IPS-18c (cell line): ENCODE measurements around the gene P2RX4.
"Not testable (repeated sequence)": the region's sequence is repeated elsewhere in the genome, so short reads cannot be mapped to it uniquely, and the experiment has no call there.

ENCODE experiments used
- H3K4me3 ChIP-seq: 2 replicates; pipeline ENCODE4 v1.7.0; 2013; ENCODE audit warnings: low read depth, mild to moderate bottlenecking, low read length, moderate library complexity; ENCODE audit not compliant: insufficient read depth
- H3K9me3 ChIP-seq: one replicate; pipeline ENCODE4 v1.6.1; 2013; ENCODE audit warnings: mild to moderate bottlenecking, low read length, moderate library complexity; ENCODE audit not compliant: control insufficient read depth, insufficient read depth

P2RX4 gene

DNA sequence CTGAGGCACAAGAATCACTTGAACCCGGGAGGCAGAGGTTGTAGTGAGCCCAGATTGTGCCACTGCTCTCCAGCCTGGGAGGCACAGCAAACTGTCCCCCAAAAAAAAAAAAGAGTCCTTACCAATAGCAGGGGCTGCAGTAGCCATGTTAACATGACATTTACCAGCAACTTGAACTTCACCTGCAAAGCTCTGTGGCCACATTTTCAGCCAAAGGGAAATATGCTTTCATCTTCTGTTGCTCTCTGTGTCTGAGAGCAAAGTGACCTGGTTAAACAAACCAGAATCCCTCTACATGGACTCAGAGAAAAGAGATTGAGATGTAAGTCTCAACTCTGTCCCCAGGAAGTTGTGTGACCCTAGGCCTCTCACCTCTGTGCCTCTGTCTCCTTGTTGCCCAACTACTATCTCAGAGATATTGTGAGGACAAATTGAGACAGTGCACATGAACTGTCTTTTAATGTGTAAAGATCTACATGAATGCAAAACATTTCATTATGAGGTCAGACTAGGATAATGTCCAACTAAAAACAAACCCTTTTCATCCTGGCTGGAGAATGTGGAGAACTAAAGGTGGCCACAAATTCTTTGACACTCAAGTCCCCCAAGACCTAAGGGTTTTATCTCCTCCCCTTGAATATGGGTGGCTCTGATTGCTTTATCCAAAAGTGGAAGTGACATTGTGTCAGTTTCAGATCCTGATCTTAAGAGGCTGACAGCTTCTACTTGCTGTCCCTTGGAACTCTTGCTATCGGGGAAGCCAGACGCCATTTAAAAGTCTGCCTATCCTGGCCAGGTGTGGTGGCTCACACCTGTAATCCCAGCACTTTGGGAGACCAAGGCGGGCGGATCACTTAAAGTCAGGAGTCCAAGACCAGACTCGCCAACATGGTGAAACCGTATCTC, 24.7 kb upstream of the P2RX4 start:
- H3K4me3 ChIP-seq, result no peak overlapping the region
- H3K9me3 ChIP-seq, result no peaks in the 10 kb centered on the region

DNA sequence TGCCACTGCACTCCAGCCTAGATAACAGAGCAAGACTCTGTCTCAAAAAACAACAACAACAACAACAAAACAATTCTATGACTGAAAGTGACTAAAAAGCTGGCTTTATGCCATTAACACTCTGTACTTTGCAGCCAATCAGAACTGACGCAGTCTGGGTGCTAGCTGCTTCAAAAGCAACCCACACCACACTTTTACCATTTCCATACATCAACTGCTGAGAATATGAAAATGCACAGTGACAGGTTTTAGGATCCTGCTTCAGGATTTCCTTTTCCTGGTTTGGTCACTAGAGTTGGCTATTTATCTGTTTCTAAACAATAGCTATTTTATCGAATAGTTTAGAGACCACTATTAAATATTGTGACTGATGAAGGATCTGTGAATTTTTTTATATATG, 23.1 kb upstream of the P2RX4 start:
- H3K4me3 ChIP-seq, result no peak overlapping the region
- H3K9me3 ChIP-seq, result no peaks in the 10 kb centered on the region

DNA sequence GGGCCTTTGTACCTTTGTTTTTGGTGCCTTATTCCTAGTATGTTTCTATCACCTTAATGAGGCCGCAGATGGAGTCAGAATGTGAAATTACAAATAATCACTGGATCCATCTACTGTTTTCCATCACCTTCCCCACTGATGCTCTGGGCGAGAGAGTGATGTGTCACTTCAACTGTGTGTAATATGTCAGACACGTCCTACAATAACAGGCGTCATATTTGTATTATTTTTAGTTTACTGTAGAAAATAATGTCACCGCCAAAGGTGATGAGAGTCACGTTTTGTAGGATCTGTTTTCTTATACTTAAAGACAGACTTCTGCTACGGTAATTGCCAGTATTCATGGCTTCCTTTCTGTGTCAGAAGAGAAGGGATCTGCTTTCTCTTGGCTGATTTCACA, 22.4 kb upstream of the P2RX4 start:
- Histone ChIP-seq H3K9me3 (no peaks in the 10 kb centered on the region), H3K4me3 (no peak overlapping the region)

DNA sequence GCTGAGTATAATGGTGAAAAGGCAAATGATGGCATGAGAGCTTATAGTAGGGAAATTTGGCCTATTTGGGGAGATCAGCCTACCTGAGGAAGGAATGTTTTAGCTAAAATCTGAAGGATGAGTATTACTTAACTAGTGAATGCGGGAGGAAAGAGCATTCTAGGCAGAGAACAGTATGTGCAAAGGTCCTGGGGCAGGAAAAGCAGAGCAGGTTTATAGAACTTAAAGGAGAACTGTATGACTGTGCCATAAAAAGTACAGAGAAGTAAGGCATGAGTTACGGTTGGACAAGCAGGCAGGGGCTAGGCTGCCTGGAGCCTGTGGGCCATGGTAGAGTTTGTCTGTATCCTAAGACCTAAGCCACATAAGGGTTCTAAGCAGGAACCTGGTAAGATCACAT, 21.7 kb upstream of the P2RX4 start:
- Histone ChIP-seq H3K4me3 (no peak overlapping the region), H3K9me3 (no peaks in the 10 kb centered on the region)

- no peak overlapping the region for H3K4me3 ChIP-seq
- H3K9me3 ChIP-seq, result no peaks in the 10 kb centered on the region
Measured at GRCh38 chr12:121189131-121189530, 20.8 kb upstream of the P2RX4 start.

DNA sequence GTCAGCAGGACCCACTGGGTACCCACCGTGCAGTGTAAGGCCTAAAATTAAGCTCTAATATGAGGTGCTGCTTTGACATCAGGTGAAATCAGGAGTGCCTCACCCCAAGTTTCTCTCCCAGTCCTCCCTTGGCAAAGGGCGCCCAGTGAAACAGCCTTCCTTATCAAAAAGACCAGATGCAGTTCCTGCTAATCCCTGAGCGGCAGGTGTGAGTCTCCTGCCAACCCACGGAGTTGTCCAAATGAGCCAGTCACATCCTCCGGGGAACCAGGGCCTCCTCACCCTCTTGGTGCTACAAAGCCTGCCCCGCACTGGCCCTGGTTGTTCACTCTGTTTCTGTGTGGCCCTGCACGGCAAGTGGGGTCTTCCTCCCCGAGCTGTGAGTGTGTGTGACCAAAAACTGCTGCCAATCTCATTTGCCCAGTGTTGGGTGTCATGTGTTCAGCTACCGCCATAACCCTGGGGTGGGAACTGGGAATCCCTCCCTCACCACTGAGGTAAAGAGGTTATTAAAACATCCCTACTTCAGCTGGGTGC, 20.2 kb upstream of the P2RX4 start:
- Histone ChIP-seq H3K4me3 (no peak overlapping the region), H3K9me3 (no peaks in the 10 kb centered on the region)

- Histone ChIP-seq H3K9me3 (no peaks in the 10 kb centered on the region), H3K4me3 (no peak overlapping the region)
Measured at GRCh38 chr12:121190523-121191031, 19.4 kb upstream of the P2RX4 start.

DNA sequence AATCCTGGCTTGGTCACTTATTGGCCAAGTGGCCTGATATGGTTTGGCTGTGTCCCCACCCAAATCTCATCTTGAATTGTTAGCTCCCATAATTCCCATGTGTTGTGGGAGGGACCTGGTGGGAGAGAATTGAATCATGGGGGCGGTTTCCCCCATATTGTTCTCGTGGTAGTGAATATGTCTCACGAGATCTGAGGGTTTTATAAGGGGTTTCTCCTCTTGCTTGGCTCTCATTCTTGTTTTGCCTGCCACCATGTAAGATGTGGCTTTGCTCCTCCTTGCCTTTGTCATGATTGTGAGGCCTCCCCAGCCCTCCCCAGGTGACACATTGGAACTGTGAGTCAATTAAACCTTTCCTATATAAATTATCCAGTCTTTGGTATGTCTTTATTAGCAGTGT, 18.8 kb upstream of the P2RX4 start:
- Histone ChIP-seq H3K9me3 (no peaks in the 10 kb centered on the region), H3K4me3 (no peak overlapping the region)

- no peak overlapping the region for H3K4me3 ChIP-seq
Measured at GRCh38 chr12:121196902-121197301, 13.0 kb upstream of the P2RX4 start.

DNA sequence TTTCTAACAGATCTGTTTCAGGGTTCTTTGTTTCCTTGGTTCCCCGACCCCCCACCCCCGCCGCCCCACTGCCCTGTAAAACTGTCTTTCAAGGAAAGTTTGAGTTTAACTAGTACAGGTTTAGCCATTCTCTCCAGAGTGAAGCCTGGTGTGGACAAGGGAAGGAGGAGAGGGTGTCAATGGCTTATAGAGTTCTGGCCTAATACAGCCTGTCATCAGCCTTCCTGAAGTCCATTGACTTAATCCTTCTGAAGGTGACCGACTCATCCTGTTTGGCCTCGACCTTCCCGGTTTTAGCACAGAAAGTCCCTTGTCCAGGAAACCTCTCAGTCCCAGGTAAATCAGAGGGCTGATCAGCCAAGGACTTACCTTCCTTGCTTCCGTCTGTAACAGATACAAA, 11.0 kb upstream of the P2RX4 start:
- Histone ChIP-seq H3K4me3 (no peak overlapping the region), H3K9me3 (no peaks in the 10 kb centered on the region)

More at GRCh38 chr12:121196902-121197301, 13.0 kb upstream of the P2RX4 start:
- H3K9me3 ChIP-seq, result no peaks in the 10 kb centered on the region

GRCh38 chr12:121201140-121201539, 8.8 kb upstream of the P2RX4 start:
- H3K9me3 ChIP-seq, H3K4me3 ChIP-seq: not testable (repeated sequence)

DNA sequence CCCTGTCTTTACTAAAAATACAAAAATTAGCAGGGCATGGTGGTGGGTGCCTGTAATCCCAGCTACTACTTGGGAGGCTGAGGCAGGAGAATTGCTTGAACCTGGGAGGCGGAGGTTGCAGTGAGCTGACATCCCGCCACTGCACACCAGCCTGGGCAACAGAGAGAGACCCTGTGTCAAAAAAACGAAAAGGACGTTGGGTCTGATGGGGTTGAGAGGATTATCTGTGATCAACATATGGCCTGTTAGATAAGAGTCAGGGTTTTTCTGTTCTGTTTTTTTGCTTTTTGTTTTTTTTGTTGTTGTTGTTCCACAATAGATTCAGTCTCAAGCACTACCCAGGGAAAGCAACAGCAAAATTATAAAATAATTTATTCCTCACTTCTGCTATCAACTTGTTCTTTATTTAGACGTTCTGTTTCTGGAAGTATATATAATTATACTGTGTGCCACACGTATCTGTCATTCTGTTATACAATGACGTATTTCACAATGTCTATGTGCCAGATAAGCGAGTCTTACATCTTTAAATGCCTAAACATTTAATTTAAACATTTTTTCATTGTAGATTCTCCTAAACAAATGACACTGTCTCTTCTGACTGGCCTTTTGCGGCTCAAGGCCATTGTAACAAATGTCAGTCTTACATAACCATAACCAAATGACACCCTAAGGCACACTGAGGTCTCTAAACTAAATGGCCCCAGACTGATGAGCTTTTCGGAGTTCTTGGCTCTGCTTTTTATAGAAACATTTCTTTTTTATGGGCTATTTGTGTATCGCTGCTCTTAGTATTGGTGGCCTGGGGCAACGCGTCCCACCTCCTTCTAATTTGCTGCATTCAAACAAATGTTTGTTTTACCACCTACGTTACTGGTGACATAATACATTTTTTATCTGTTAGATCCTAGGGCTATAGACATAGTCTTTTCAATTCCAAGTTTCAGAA, 7.2 kb upstream of the P2RX4 start:
- H3K4me3 ChIP-seq, result no peak overlapping the region
- no peaks in the 10 kb centered on the region for H3K9me3 ChIP-seq

DNA sequence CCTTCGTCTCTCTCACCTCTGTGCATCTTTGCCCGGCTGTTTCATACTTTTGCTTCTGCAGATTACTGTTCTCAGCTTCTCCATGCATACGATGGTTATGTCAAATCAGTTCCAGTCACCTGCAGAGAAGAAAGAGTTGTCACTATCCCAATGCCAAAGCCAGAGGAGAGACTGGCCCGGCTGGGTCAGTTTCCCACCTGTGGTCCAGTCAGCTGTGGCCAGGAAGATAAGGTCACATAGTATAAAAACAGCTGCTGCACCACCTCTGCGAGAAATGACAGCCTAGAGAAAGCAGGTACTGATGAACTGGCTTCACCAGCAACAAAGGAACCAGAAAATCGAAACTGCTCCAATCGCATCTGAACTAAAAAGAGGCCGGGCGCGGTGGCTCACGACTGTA, 6.4 kb upstream of the P2RX4 start:
- no peaks in the 10 kb centered on the region for H3K9me3 ChIP-seq
- H3K4me3 ChIP-seq, result no peak overlapping the region

DNA sequence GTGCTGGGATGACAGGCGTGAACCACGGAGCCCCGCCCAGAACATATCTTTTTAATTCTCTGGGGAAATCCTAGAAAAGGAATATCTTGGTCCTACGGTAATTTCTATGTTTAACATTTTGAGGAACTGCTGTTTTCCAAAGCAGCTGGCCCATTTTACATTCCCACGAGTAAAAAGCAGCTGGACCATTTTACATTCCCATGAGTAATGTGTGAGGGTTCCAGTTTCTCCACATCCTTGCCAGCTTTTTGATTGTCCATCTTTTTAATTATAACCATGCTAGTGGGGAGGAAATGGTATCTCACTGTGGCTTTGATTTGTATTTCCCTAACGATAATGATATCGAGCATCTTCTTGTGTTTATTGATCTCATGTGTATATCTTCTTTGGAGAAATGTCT, 4.4 kb upstream of the P2RX4 start:
- no peak overlapping the region for H3K4me3 ChIP-seq

GRCh38 chr12:121208571-121208970, 1.4 kb upstream of the P2RX4 start:
- not testable (repeated sequence) for H3K4me3 ChIP-seq, H3K9me3 ChIP-seq

More for the DNA sequence above, 4.4 kb upstream of the P2RX4 start:
- no peaks in the 10 kb centered on the region for H3K9me3 ChIP-seq

DNA sequence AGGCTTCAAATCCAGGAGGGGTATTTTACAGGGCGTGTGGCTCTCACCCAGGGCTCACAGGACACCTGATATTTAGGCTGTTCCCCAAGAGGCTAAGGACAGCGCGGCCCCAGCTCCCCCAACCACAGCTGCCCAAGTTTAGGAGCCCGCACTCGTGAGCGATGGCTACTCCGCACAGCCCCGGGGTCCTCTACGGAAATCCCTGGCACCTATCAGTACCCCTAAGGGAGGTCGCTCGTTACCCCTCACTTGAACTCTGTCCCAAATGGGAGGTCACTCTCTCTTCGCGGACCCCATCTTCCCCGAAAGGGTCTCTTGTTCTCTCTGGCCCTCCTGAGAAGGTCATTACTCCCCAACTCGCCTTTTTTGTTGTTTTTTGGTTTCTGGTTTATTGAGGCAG, 708 bp upstream of the P2RX4 start:
- no peaks in the 10 kb centered on the region for H3K9me3 ChIP-seq
- H3K4me3 ChIP-seq, result no peak overlapping the region

- H3K9me3 ChIP-seq, result no peaks in the 10 kb centered on the region
- H3K4me3 ChIP-seq, result no peak overlapping the region
Measured at GRCh38 chr12:121212875-121213274, 2.9 kb downstream of the P2RX4 start.
